GM18508 (cell line): ENCODE data around the gene FSCN2.
"Not testable (repeated sequence)": the region's sequence is repeated elsewhere in the genome, so short reads cannot be mapped to it uniquely, and the experiment has no call there.

Experiments
- ATAC-seq: cut with Tn5 transposase; IDR thresholded peaks from one replicate; pipeline ENCODE4 v1.9.1; 2021; ENCODE audit warnings: moderate number of reproducible peaks; ENCODE audit not compliant: insufficient read depth, unreplicated experiment

The FSCN2 gene

GRCh38 chr17:81573794-81574642 lies 45.8 kb downstream of the FSCN2 start:
- no peak for ATAC-seq

GRCh38 chr17:81574643-81574956 lies 46.4 kb downstream of the FSCN2 start:
- no peak for ATAC-seq

- no peak for ATAC-seq
These were observed 47.7 kb downstream of the FSCN2 start for GRCh38 chr17:81575836-81576235.

GRCh38 chr17:81576621-81577277 lies 48.6 kb downstream of the FSCN2 start:
- no peak for ATAC-seq

- no peak for ATAC-seq
These were observed 49.3 kb downstream of the FSCN2 start for GRCh38 chr17:81577278-81578000.

GRCh38 chr17:81578038-81578441 lies 49.9 kb downstream of the FSCN2 start:
- ATAC-seq = no peak

- ATAC-seq = no peak
These were observed 50.5 kb downstream of the FSCN2 start for GRCh38 chr17:81578561-81579225.

- ATAC-seq = no peak
These were observed 51.1 kb downstream of the FSCN2 start for GRCh38 chr17:81579298-81579697.

- no peak for ATAC-seq
These were observed 51.7 kb downstream of the FSCN2 start for GRCh38 chr17:81579821-81580321.

GRCh38 chr17:81580481-81580880 lies 52.3 kb downstream of the FSCN2 start:
- no peak for ATAC-seq

GRCh38 chr17:81581758-81582157 lies 53.6 kb downstream of the FSCN2 start:
- ATAC-seq = no peak

GRCh38 chr17:81582341-81582740 lies 54.2 kb downstream of the FSCN2 start:
- no peak for ATAC-seq

GRCh38 chr17:81582749-81583148 lies 54.6 kb downstream of the FSCN2 start:
- ATAC-seq = no peak

- ATAC-seq = no peak
These were observed 55.6 kb downstream of the FSCN2 start for GRCh38 chr17:81583589-81584342.

- not testable (repeated sequence) for ATAC-seq
These were observed 56.6 kb downstream of the FSCN2 start for GRCh38 chr17:81584771-81585170.

- no peak for ATAC-seq
These were observed 57.9 kb downstream of the FSCN2 start for GRCh38 chr17:81586096-81586495.
